Body of pancreas (tissue), 4 donors: ENCODE results near the gene CREB5. TPM values are rescaled to one million over a fixed set of nuclear protein-coding genes. Genes with fewer than 3 reads are reported as not detected.

Experiments
- ATAC-seq: fragments of 150-250 bp; one replicate; pipeline ENCODE4 v1.9.1; 2016
- DNase-seq, 4 donors: peaks; one replicate each; pipeline ENCODE4 v3.0.0-alpha.2; 2019
- H3K27ac ChIP-seq, 4 donors: fragments of 200-600 bp; sonication (generic); 1 replicate in 3 of 4; 2 replicates in 1 of 4; pipeline versions ENCODE4 v1.5.1 to v1.6.1; 2016 to 2019; ENCODE audit warnings: mild to moderate bottlenecking in 1 of 4, mixed read lengths in 1 of 4, moderate library complexity in 1 of 4
- H3K27me3 ChIP-seq, 2 donors: fragments of 200-600 bp; sonication (generic); one replicate each; pipeline ENCODE4 v1.6.0; 2016; ENCODE audit warnings: mild to moderate bottlenecking in 1 of 2
- H3K36me3 ChIP-seq, 2 donors: fragments of 200-600 bp; sonication (generic); replicated peaks in 1 of 2; 2 replicates each; pipeline ENCODE4 v1.5.1; 2016; ENCODE audit warnings: low read depth in 2 of 2; ENCODE audit not compliant: insufficient read depth in 1 of 2
- H3K4me1 ChIP-seq: fragments of 200-600 bp; sonication (generic); one replicate; pipeline ENCODE4 v1.6.0; 2016
- H3K4me3 ChIP-seq, 2 donors: fragments of 200-600 bp; sonication (generic); 1 replicate in 1 of 2; 2 replicates in 1 of 2; pipeline ENCODE4 v1.5.1; 2016 to 2019
- H3K9me3 ChIP-seq, 3 donors: fragments of 200-600 bp; sonication (generic); 1 replicate in 2 of 3; 2 replicates in 1 of 3; pipeline ENCODE4 v1.5.1; 2016
- CTCF ChIP-seq, 7 experiments: fragments of 450-650 bp in 4 of 7; fragments of 200-600 bp in 3 of 7; sonication (generic) in 3 of 7; IDR thresholded peaks; one replicate each; pipeline ENCODE4 v1.5.1; 2016 to 2019; ENCODE audit warnings: antibody characterized with exemption in 7 of 7
- POLR2A ChIP-seq, 3 donors: fragments of 450-650 bp; IDR thresholded peaks; one replicate each; pipeline ENCODE4 v1.6.1; 2016; ENCODE audit warnings: antibody characterized with exemption in 3 of 3, mild to moderate bottlenecking in 2 of 3
- WGBS, 2 donors: methylation state at CpG; one replicate each; pipeline ENCODE4 v1.1.5; 2017; 5-methylcytosine and 5-hydroxymethylcytosine counted together
- intact Hi-C: fragments of 100-400 bp; cut with DNase I; formaldehyde crosslinking; loops from one replicate; pipeline ENCODE4 v1.15.1; 2023
- total RNA-seq, 2 donors: library from RNA; depleted of rRNA; stranded (reverse); fragments of >200 nt; gene quantifications; one replicate each; pipeline ENCODE4 v1.1.0, GENCODE V29; 2016

Gene CREB5
- total RNA-seq, 2 donors from 2014 or later = 10.4 to 25.7 TPM

GRCh38 chr7:28708033-28708951 is 296.0 kb downstream of the CREB5 start:
- no peaks in the 10 kb centered on the region for H3K9me3 ChIP-seq
- intact Hi-C loops = no loop called here

GRCh38 chr7:28709748-28710147 is 297.4 kb downstream of the CREB5 start:
- no peaks in the 10 kb centered on the region for H3K9me3 ChIP-seq
- intact Hi-C loops = no loop called here
- no peak for TF ChIP-seq POLR2A (IDR thresholded peaks at IDR 0.05)
- no peak for TF ChIP-seq CTCF (IDR thresholded peaks at IDR 0.05)
- no peaks in the 10 kb centered on the region for H3K27me3 ChIP-seq
- DNase-seq (no peak), ATAC-seq (no peak)
- no peak overlapping the region for H3K4me3 ChIP-seq
- H3K36me3 ChIP-seq = no peaks in the 10 kb centered on the region
- 83 to 88% methylated on average over 6 of the region's 6 CpGs for WGBS, 2 donors
- H3K27ac ChIP-seq = no peak overlapping the region
- peaks cover 4% of the 10 kb centered on the region for H3K4me1 ChIP-seq

More at GRCh38 chr7:28708033-28708951, 296.0 kb downstream of the CREB5 start:
- 41 to 57% methylated on average over 15 of the region's 15 CpGs for WGBS, 2 donors
- TF ChIP-seq POLR2A (IDR thresholded peaks at IDR 0.05) (no peak), CTCF (IDR thresholded peaks at IDR 0.05) (no peak)
- DNase-seq (no peak), ATAC-seq (peak; percentile 59)
- Histone ChIP-seq H3K4me1 (peaks cover 4% of the 10 kb centered on the region), H3K36me3 (no peaks in the 10 kb centered on the region), H3K4me3 (no peak overlapping the region), H3K27ac (no peak overlapping the region), H3K27me3 (no peaks in the 10 kb centered on the region)

GRCh38 chr7:28711114-28711513 is 298.8 kb downstream of the CREB5 start:
- WGBS, 2 donors = 87% methylated on average over 3 of the region's 3 CpGs
- TF ChIP-seq POLR2A (IDR thresholded peaks at IDR 0.05) (no peak), CTCF (IDR thresholded peaks at IDR 0.05) (no peak)
- no peak for ATAC-seq
- Histone ChIP-seq H3K27me3 (no peaks in the 10 kb centered on the region), H3K9me3 (no peaks in the 10 kb centered on the region), H3K36me3 (no peaks in the 10 kb centered on the region), H3K4me1 (peaks cover 4% of the 10 kb centered on the region), H3K27ac (no peak overlapping the region), H3K4me3 (no peak overlapping the region)
- no peak for DNase-seq
- intact Hi-C loops = no loop called here

- intact Hi-C loops = no loop called here
- Histone ChIP-seq H3K4me3 (no peak overlapping the region), H3K27me3 (no peaks in the 10 kb centered on the region), H3K27ac (no peak overlapping the region), H3K36me3 (no peaks in the 10 kb centered on the region), H3K9me3 (no peaks in the 10 kb centered on the region), H3K4me1 (no peaks in the 10 kb centered on the region)
- WGBS, 2 donors = 62 to 80% methylated on average over 6 of the region's 6 CpGs
- no peak for DNase-seq
- ATAC-seq = no peak
- no peak for TF ChIP-seq POLR2A (IDR thresholded peaks at IDR 0.05)
- TF ChIP-seq CTCF (IDR thresholded peaks at IDR 0.05) = no peak
Measured at GRCh38 chr7:28714459-28715120, 302.3 kb downstream of the CREB5 start.
